Esophagus squamous epithelium (tissue), 4 donors: ENCODE data around the gene FOXC1.

Experiments
- CTCF ChIP-seq, 6 experiments: fragments of 450-650 bp in 4 of 6; fragments of 200-600 bp in 2 of 6; sonication (generic) in 2 of 6; IDR thresholded peaks; one replicate each; pipeline ENCODE4 v1.5.1; 2016 to 2019; ENCODE audit warnings: antibody characterized with exemption in 6 of 6, mild to moderate bottlenecking in 4 of 6, moderate library complexity in 4 of 6
- POLR2A ChIP-seq, 4 donors: fragments of 450-650 bp; IDR thresholded peaks; one replicate each; pipeline ENCODE4 v1.6.1; 2017; ENCODE audit warnings: antibody characterized with exemption in 4 of 4, mild to moderate bottlenecking in 4 of 4, moderate library complexity in 3 of 4

- no peak for TF ChIP-seq POLR2A (IDR thresholded peaks at IDR 0.05)
- TF ChIP-seq CTCF (IDR thresholded peaks at IDR 0.05): no peak
These were observed 41.6 kb downstream of the FOXC1 start for GRCh38 chr6:1651362-1651761.
